HG02943 (cell line): ENCODE data around the gene PCNX2.
A peak's percentile ranks its signal among the peaks of the same experiment; 100 is the strongest.

ENCODE experiments used
- ATAC-seq: cut with Tn5 transposase; IDR thresholded peaks from one replicate; pipeline ENCODE4 v1.9.1; 2021; ENCODE audit warnings: mild to moderate bottlenecking, low read depth, moderate library complexity; ENCODE audit not compliant: unreplicated experiment

PCNX2 gene

GRCh38 chr1:232949636-232950196 lies 345.8 kb downstream of the PCNX2 start:
- ATAC-seq: no peak

GRCh38 chr1:232944347-232944746 lies 351.2 kb downstream of the PCNX2 start:
- no peak for ATAC-seq

GRCh38 chr1:232943679-232944252 lies 351.8 kb downstream of the PCNX2 start:
- no peak for ATAC-seq

- no peak for ATAC-seq
Observed at GRCh38 chr1:232942413-232943294, 352.9 kb downstream of the PCNX2 start.

GRCh38 chr1:232940262-232940661 lies 355.3 kb downstream of the PCNX2 start:
- peak; percentile 81 for ATAC-seq

GRCh38 chr1:232939748-232940147 lies 355.8 kb downstream of the PCNX2 start:
- no peak for ATAC-seq

GRCh38 chr1:232938926-232939325 lies 356.6 kb downstream of the PCNX2 start:
- no peak for ATAC-seq

GRCh38 chr1:232937741-232938375 lies 357.7 kb downstream of the PCNX2 start:
- ATAC-seq: no peak

- no peak for ATAC-seq
Observed at GRCh38 chr1:232936941-232937340, 358.6 kb downstream of the PCNX2 start.
